T-helper 17 cell (primary cell): ENCODE measurements around the gene PAX2. TPM values are rescaled to one million over a fixed set of nuclear protein-coding genes. Genes with fewer than 3 reads are reported as not detected.

Experiments
- ATAC-seq: fragments of 150-1000 bp; cut with Tn5 transposase; 2 replicates; pipeline ENCODE4 v1.10.0; 2021; ENCODE audit warnings: mild to moderate bottlenecking, moderate library complexity
- DNase-seq, 3 donors: peaks; one replicate each; pipeline versions ENCODE4 v3.0.0 to v3.0.0-alpha.2; 2020 to 2021
- H3K9me3 ChIP-seq: one replicate; pipeline ENCODE4 v1.7.0; 2013; ENCODE audit warnings: low read length, mild to moderate bottlenecking; ENCODE audit not compliant: control insufficient read depth, poor library complexity, severe bottlenecking
- H3K27ac Mint-ChIP-seq: one replicate; pipeline ENCODE4 v1.8.0; 2022; ENCODE audit warnings: mild to moderate bottlenecking, moderate library complexity, mixed read lengths
- H3K27me3 Mint-ChIP-seq: one replicate; pipeline ENCODE4 v1.8.0; 2022; ENCODE audit warnings: mixed read lengths
- H3K36me3 Mint-ChIP-seq: one replicate; pipeline ENCODE4 v1.8.0; 2022; ENCODE audit warnings: low read depth, mixed read lengths
- H3K4me1 Mint-ChIP-seq: one replicate; pipeline ENCODE4 v1.8.0; 2022; ENCODE audit warnings: mild to moderate bottlenecking, mixed read lengths
- H3K4me3 Mint-ChIP-seq: one replicate; pipeline ENCODE4 v1.8.0; 2022; ENCODE audit warnings: mild to moderate bottlenecking, moderate library complexity, mixed read lengths
- total RNA-seq, 4 donors: library from RNA in 2 of 4; stranded (reverse) in 2 of 4; gene quantifications; one replicate each; pipeline ENCODE4 v1.2.3 and lab custom pipeline; 2022 to 2026

PAX2 gene
- total RNA-seq, 2 donors from 2014 or later: not detected

GRCh38 chr10:100738055-100738827 is 7.1 kb upstream of the PAX2 start:
- ATAC-seq (no peak), DNase-seq (no peak)
- Mint-ChIP-seq H3K36me3 (peaks cover 13% of the 10 kb centered on the region), H3K4me1 (peaks cover 27% of the 10 kb centered on the region), H3K27me3 (peaks cover 86% of the 10 kb centered on the region), H3K4me3 (peak overlapping the region; percentile 85), H3K27ac (no peak overlapping the region)
- no peaks in the 10 kb centered on the region for H3K9me3 ChIP-seq

GRCh38 chr10:100739517-100740368 is 5.6 kb upstream of the PAX2 start:
- H3K4me1 Mint-ChIP-seq: peaks cover 30% of the 10 kb centered on the region
- H3K27ac Mint-ChIP-seq: no peak overlapping the region
- H3K9me3 ChIP-seq: no peaks in the 10 kb centered on the region

GRCh38 chr10:100740476-100741377 is 4.7 kb upstream of the PAX2 start:
- Mint-ChIP-seq H3K36me3 (peaks cover 9% of the 10 kb centered on the region), H3K27me3 (peaks cover 80% of the 10 kb centered on the region), H3K4me1 (peaks cover 28% of the 10 kb centered on the region), H3K4me3 (no peak overlapping the region), H3K27ac (no peak overlapping the region)
- ATAC-seq (no peak), DNase-seq (no peak)
- no peaks in the 10 kb centered on the region for H3K9me3 ChIP-seq

More at GRCh38 chr10:100739517-100740368, 5.6 kb upstream of the PAX2 start:
- no peak for DNase-seq
- H3K36me3 Mint-ChIP-seq: peaks cover 9% of the 10 kb centered on the region
- ATAC-seq: no peak
- H3K27me3 Mint-ChIP-seq: peaks cover 86% of the 10 kb centered on the region
- peak overlapping the region; percentile 47 for H3K4me3 Mint-ChIP-seq

- ATAC-seq (no peak), DNase-seq (no peak)
- H3K9me3 ChIP-seq: no peaks in the 10 kb centered on the region
- H3K27me3 Mint-ChIP-seq: peaks cover 79% of the 10 kb centered on the region
- H3K4me1 Mint-ChIP-seq: peaks cover 32% of the 10 kb centered on the region
- no peak overlapping the region for H3K4me3 Mint-ChIP-seq
- peaks cover 14% of the 10 kb centered on the region for H3K36me3 Mint-ChIP-seq
- H3K27ac Mint-ChIP-seq: no peak overlapping the region
Observed at GRCh38 chr10:100741378-100742075, 3.9 kb upstream of the PAX2 start.

GRCh38 chr10:100742076-100742771 is 3.2 kb upstream of the PAX2 start:
- H3K36me3 Mint-ChIP-seq: peaks cover 17% of the 10 kb centered on the region
- H3K4me1 Mint-ChIP-seq: peaks cover 31% of the 10 kb centered on the region

GRCh38 chr10:100742936-100743335 is 2.4 kb upstream of the PAX2 start:
- DNase-seq: no peak
- Mint-ChIP-seq H3K27me3 (peaks cover 77% of the 10 kb centered on the region), H3K4me1 (peaks cover 28% of the 10 kb centered on the region), H3K27ac (no peak overlapping the region), H3K36me3 (peaks cover 16% of the 10 kb centered on the region), H3K4me3 (no peak overlapping the region)
- H3K9me3 ChIP-seq: no peaks in the 10 kb centered on the region
- no peak for ATAC-seq

More at GRCh38 chr10:100742076-100742771, 3.2 kb upstream of the PAX2 start:
- Mint-ChIP-seq H3K4me3 (no peak overlapping the region), H3K27me3 (peaks cover 79% of the 10 kb centered on the region), H3K27ac (no peak overlapping the region)
- DNase-seq (no peak), ATAC-seq (no peak)
- no peaks in the 10 kb centered on the region for H3K9me3 ChIP-seq

GRCh38 chr10:100743626-100744135 is 1.7 kb upstream of the PAX2 start:
- Mint-ChIP-seq H3K36me3 (peaks cover 11% of the 10 kb centered on the region), H3K4me3 (peak overlapping the region; percentile 79), H3K4me1 (peaks cover 22% of the 10 kb centered on the region), H3K27me3 (peaks cover 74% of the 10 kb centered on the region), H3K27ac (no peak overlapping the region)
- no peaks in the 10 kb centered on the region for H3K9me3 ChIP-seq
- DNase-seq (peak in 1 of 3 donors; percentile 28), ATAC-seq (peak; percentile 80)

- Mint-ChIP-seq H3K27ac (no peak overlapping the region), H3K4me1 (peaks cover 29% of the 10 kb centered on the region), H3K27me3 (peaks cover 79% of the 10 kb centered on the region), H3K4me3 (peak overlapping the region; percentile 79), H3K36me3 (peaks cover 11% of the 10 kb centered on the region)
- no peaks in the 10 kb centered on the region for H3K9me3 ChIP-seq
- ATAC-seq (no peak), DNase-seq (no peak)
Observed at GRCh38 chr10:100744136-100744986, 1.0 kb upstream of the PAX2 start.

- Mint-ChIP-seq H3K27me3 (peaks cover 77% of the 10 kb centered on the region), H3K36me3 (peaks cover 11% of the 10 kb centered on the region), H3K27ac (peak overlapping the region; percentile 57), H3K4me1 (peaks cover 29% of the 10 kb centered on the region), H3K4me3 (peak overlapping the region; percentile 94)
- DNase-seq (no peak), ATAC-seq (no peak)
- H3K9me3 ChIP-seq: no peaks in the 10 kb centered on the region
Observed at GRCh38 chr10:100745882-100746783, 751 bp downstream of the PAX2 start.

GRCh38 chr10:100746784-100747455 is 1.5 kb downstream of the PAX2 start:
- H3K36me3 Mint-ChIP-seq: peaks cover 11% of the 10 kb centered on the region
- peaks cover 29% of the 10 kb centered on the region for H3K4me1 Mint-ChIP-seq
- H3K9me3 ChIP-seq: no peaks in the 10 kb centered on the region
- DNase-seq: no peak
- peak overlapping the region; percentile 57 for H3K27ac Mint-ChIP-seq
- H3K27me3 Mint-ChIP-seq: peaks cover 81% of the 10 kb centered on the region
- H3K4me3 Mint-ChIP-seq: peak overlapping the region; percentile 94
- ATAC-seq: no peak
